Gastroesophageal sphincter (tissue), 3 donors: ENCODE measurements around the gene MZF1.

Source experiments
- CTCF ChIP-seq, 4 experiments: fragments of 200-600 bp in 2 of 4; fragments of 450-650 bp in 2 of 4; sonication (generic) in 1 of 4; IDR thresholded peaks; one replicate each; pipeline ENCODE4 v1.5.1; 2017 to 2019; ENCODE audit warnings: antibody characterized with exemption in 4 of 4, mild to moderate bottlenecking in 2 of 4, moderate library complexity in 2 of 4
- POLR2A ChIP-seq, 2 donors: fragments of 450-650 bp; IDR thresholded peaks; one replicate each; pipeline ENCODE4 v1.6.1; 2017; ENCODE audit warnings: antibody characterized with exemption in 2 of 2, mild to moderate bottlenecking in 2 of 2, moderate library complexity in 1 of 2
- POLR2AphosphoS5 ChIP-seq: sonication (generic); formaldehyde crosslinking; IDR thresholded peaks from one replicate; pipeline ENCODE4 v1.6.1; 2017; ENCODE audit warnings: antibody characterized with exemption

GRCh38 chr19:58515259-58515658 lies 57.9 kb downstream of the MZF1 start:
- TF ChIP-seq CTCF (IDR thresholded peaks at IDR 0.05) = no peak
- TF ChIP-seq POLR2A (IDR thresholded peaks at IDR 0.05) = no peak
- no peak for TF ChIP-seq POLR2AphosphoS5
